GM19324 (cell line): ENCODE measurements around the gene ODAD2.
A peak's percentile ranks its signal among the peaks of the same experiment; 100 is the strongest.
"Not testable (repeated sequence)": the region's sequence is repeated elsewhere in the genome, so short reads cannot be mapped to it uniquely, and the experiment has no call there.

Experiments used
- ATAC-seq: cut with Tn5 transposase; IDR thresholded peaks from one replicate; pipeline ENCODE4 v1.9.1; 2021; ENCODE audit warnings: mild to moderate bottlenecking, moderate library complexity; ENCODE audit not compliant: unreplicated experiment, low FRiP score

ODAD2 gene

DNA sequence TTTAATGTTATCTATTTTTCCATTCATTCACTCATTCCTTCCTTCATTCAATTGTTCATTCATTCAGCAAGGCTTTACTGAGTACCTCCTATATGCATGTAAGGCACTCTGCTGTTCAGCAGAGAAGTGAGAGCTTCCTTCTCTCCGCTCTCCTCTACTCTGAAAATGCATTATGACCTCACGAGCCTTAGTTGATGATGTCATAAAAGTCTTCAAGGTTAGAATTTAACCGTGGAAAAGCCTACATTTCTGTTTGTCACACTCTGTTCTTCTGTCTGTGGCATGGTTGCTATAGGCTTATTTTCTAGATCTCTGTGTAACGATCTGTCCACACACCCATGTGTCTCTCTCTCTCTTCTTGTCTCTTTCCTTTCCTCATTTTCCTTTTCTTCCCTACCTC, 17.1 kb downstream of the ODAD2 start:
- no peak for ATAC-seq

DNA sequence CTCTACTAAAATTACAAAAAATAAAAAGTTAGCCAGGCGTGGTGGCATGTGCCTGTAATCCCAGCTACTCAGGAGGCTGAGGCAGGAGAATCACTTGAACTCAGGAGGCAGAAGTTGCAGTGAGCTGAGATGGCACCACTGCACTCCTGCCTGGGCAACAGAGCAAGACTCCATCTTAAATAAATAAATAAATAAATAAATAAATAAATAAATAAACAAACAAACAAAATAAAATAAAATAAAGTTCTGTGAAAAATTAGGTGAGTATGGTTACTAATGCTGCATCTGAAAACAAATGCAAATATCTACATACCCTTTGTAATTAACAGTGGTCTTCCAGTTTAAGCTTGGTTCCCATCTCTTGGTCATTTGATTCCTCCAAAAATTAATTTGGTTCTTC, 28.1 kb downstream of the ODAD2 start:
- not testable (repeated sequence) for ATAC-seq

DNA sequence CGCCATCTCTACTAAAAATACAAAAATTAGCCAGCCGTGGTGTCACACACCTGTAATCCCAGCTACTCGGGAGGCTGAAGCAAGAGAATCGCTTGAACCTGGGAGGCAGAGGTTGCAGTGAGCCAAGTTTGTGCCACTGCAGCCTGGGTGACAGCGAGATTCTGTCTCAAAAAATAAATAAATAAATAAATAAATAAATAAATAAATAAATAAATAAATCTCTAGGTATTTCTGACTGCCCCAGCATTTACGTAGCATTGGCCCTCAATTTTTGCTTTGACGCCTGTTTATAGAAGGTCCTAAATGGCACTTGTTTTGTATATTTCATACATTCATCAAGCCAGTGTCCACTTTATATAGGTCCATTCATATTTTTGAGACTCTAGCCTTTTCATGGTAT, 28.9 kb downstream of the ODAD2 start:
- ATAC-seq: not testable (repeated sequence)

DNA sequence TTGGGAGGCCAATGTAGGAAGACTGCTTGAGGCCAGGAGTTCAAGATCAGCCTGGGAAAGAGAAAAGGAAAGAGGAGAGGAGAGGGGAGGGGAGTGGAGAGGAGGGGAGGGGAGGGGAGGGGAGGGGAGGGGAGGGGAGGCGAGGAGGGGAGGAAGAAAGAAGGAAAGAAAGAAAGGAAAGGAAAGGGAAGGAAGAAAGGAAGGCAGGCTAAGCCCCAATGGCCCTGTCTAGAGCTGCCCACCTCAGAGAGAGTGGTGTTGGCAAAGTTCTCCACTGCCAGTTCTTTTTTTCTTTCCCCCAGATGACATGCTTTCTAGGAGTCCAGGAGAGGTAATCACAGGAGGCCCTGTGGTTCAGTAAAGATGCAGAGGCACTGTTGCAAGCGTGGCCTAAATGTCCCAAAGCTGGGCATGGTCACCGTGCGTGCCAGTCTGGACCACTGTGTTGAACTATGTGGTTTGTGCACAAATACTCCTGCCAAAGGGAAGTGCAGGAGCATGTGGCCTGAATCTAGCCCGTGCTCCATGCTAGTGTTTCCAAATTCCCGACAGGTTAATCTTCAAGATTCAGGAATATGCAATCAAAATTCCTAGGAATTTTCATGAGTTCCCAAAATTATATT, 39.7 kb downstream of the ODAD2 start:
- no peak for ATAC-seq

DNA sequence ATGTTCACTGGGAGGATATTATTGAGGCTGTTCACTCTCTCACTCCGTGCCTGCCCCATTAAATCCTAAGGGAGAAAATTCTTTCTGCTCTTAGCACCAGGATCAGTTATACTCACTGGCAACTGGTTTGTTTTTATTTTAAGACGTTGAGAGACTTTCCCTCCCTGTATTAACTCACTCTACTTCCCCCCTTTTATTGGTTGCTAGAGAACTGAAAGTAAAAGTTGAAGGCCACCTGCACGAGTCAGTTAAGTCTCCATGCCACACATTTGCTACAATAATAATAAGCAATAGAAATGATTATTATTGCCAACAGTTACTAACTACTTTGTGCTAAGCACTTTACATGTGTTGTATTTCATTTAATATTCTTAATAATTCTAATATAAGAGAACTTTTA, 40.5 kb downstream of the ODAD2 start:
- peak; percentile 77 for ATAC-seq

DNA sequence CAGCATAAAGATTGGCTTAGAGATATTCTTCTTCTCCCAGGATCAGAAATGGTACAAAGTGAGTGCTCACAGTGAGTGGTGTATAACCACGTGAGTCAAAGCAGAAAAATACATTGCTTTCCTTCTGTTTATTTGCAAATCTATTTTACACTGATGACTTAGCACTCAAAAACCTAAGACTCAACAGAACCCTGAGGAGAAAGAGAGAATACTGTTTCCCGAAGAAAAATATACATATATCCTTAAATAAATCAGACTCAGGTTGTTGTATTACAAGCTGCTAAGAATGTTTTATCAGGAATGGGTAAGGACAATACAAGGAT, 48.7 kb downstream of the ODAD2 start:
- ATAC-seq: no peak

DNA sequence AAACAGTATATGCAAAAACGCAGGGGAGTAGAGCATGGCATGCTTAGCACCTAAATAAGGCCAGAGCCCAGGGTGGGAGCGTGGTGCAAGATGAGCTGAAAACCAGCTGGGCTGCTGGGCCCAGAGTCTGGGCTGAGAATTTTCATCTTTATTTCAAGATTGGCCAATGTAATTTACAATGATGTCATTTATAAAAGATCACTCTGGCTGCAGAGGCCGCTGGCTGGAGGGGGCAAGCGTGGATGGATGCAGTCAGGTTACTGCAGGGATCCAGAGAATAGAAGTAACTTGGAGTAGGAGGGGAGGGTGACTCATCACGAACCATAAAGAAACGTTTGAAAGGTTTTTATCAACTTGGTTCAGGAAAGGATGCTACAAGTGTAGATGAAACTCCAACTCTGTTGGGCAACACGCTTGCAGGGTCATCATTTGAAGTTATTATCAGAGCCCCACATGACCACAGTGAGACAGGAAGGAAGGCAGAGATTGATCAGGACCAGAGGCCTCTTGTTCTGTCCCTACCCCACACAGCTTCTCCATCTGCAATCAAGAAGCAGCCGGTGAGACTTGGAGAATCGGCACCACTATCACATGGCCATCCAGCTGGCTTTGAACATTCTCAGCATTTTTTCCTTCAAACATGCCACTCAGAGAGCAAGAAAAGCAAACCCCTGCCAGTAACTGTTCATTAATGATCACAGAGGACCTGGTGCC, 49.2 kb downstream of the ODAD2 start:
- no peak for ATAC-seq

DNA sequence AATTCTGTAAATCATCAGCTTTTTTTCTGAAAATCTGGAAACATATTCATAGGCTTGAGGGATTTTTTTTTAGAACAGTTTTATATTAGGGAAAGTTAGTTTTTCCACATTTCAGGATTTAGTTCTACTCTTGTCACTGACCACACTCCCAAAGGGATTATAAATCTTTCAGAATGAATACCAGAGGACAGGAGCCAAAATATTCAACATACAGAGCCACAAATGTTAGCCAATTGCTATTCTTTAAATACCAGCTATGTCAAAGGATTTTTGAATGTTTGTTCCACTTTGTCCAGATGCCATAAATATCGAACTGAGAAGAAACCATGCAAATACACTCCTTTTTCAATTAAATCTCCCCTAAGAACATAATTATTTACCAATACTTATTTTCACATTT, 50.7 kb downstream of the ODAD2 start:
- no peak for ATAC-seq

DNA sequence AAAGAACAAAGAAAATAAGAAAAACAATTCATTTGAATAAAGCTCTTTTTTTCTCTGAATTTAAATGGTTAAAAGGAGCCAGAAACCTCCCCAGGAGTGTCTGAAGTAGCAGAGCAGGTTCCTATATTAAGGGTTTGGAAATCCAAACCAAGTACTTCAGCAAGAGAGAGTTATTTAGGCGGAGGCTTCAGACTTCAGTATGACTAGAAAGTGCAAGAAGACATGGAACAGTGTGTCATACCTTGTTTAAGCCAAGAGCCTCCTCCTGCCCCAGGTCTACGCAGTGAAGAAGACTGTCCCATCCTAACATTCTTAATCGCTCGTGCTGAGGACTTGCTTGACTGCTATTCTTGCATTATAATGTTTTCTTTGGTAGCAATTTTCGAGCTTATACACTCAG, 51.3 kb downstream of the ODAD2 start:
- no peak for ATAC-seq

DNA sequence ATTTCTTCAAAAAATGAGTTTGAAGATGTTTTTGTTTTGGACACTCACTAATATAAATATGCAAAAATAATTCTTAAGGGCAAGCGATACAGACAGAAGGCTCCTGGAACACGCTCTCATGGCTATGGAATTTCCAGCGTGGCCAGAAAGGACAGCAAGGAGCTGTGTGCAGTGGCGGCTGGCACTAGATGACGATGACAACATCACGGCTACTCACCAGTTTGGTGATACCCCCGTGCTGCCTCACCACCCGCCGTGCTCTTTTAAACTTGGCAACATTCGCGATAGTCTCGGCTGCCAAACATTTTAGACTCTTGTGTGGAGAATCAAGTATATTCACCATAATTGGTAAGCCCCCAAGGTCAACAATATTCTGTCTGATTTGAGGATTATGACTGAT, 54.9 kb downstream of the ODAD2 start:
- ATAC-seq: no peak

DNA sequence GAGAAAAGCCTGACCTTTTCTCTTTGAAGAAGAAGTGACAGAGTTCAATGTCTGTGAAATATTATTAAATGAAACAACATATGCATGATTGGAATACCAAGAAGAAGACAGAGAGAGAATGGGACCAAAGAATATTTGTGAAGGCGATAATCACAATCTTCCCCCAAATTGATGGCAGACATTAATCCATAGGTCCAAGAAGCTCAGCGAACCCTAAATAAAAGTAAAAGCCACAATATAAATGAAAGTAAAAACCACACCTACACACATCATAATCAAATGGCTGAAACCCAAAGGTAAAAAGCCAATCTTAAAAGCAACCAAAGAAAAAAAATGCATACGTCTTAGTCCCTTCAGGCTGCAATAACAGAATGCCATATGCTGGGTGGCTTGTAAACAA, 84.0 kb downstream of the ODAD2 start:
- no peak for ATAC-seq

DNA sequence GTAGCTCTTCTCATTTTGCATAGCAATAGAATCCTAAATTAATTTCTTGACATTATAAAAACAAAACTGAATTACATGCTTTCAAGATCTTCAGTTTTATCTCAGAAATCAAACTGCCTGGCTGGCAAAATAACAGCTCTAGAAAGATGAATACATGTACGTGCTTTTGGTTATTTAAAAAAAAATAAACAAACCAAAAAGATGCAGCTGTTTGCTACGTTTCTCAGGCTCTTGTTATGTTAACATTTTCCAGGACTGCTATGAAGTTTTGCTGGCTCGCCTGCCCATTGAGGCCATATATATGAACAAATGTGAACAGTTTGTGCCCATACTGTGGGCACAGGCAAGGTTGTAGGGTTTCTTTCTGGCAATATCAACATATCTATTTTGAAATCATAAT, 86.6 kb downstream of the ODAD2 start:
- no peak for ATAC-seq

DNA sequence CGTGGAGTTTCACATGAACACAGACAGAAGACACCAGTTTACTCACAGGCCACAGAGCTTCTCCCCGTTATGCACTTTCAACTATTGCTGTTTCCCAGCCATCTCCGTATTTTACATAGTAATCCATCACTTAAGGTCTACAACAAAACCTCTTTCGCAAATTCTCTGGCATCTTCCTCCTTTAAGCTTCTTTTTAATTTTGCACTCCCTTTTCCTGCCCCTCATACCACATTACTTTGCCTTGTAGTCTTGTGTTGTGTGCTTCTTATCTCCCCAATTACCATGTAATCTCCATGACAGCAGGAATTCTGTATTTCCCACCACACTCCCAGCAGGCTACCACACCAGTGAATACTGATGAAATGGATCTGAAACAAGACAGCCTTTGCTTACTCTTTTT, 87.3 kb downstream of the ODAD2 start:
- no peak for ATAC-seq

DNA sequence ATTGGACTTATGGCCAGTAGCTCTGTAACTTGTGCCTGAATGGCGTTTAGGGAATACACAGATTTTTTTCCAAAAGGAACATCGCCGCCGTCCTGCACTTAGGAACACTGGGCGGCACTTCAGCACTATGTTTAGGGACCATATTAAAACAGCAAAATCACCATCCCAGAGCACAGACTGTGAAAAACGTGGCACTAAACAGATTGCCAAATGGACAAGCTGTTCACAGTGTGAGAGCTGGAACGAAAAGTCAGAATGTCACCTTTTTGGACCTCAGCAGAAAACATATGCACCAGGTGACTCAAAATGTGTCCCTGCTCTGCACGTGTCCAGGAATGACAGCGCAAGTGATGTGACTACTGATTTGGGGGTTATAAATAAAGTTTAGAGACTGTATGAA, 87.9 kb downstream of the ODAD2 start:
- no peak for ATAC-seq

DNA sequence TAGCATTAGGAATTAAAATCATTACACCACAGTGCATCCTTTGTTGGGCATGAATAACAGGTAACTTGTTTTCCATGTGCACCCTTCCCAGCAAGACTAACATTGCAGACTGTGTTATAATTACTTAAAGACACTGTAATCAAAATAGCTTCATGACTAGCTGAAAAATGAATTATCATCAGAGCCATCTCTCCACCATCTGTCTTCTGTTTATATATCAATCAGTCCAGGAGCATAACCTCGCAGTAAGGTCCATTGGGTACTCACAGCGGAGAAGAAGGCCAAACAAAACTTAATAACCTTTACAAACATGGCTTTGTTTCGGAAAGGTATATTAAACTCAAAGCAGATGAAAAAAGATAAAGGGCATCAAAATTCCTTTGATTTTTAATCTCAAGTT, 90.6 kb downstream of the ODAD2 start:
- ATAC-seq: no peak

DNA sequence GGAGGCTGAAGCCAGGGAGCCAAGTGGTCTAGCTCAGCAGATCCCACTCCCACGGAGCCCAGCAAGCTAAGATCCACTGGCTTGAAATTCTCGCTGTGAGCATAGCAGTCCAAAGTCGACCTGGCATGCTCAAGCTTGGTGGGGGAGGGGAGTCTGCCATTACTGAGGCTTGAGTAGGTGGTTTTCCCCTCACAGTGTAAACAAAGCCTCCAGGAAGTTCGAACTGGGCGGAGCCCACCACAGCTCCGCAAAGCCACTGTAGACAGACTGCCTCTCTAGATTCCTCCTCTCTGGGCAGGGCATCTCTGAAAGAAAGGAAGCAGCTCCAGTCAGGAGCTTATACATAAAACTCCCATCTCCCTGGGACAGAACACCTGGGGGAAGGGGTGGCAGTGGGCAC, 99.4 kb downstream of the ODAD2 start:
- not testable (repeated sequence) for ATAC-seq

DNA sequence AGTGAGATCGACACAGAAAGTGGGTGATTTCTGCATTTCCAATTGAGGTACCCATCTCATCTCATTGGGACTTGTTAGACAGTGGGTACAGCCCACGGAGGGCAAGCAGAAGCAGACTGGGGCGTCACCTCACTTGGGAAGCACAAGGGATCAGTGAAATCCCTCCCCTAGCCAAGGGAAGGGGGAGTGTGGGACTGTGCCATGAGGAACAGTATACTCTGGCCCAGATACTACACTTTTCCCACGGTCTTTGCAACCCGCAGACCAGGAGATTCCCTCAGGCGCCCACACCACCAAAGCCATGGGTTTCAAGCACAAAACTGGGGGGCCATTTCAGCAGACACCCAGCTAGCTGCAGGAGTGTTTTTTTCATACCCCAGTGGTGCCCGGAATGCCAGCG, 99.8 kb downstream of the ODAD2 start:
- ATAC-seq: no peak

DNA sequence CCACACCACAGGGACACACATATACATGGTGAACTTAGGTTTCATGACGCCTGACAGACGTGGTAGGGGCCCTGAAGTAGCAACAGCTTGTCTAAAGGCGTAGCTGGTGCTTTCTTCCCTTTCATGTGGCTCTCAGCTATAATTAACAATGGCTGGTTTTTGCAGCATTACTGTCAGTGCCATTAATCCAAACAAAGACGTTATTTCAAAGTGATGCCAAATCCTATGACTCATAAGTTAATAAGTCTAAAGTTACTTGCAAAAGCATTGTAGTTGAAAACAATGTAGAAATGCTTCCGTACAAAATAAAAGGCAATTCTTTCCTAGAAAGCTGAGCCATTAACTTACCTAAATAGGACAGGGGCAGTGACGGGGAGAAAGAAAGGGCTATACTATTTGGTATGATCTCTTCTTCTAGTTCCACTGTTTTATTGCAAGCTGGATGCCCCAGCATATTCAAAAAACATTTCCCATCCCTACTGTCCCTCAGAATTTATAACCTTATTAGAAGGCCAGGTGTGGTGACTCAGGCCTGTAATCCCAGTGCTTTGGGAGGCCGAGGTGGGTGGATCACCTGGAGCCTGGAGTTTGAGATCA, 105.4 kb downstream of the ODAD2 start:
- ATAC-seq: no peak

DNA sequence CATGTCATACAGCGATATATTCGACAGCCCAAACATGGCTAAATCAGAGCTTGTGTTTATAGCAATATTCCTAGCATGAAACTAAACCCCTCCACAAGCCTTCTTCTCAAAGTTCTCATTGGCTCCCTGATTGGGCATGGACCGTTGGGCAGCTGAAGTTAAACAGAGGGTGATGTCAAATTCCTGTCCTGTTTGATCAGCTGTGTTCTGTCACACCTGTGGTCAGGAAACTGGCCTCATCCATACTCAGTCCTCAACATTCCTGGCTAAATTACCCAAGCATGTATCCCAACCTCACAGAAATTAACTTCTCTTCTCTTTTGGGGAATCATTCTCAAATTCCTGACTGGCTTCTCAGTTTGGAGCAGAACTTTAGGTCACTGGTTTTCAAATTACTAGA, 107.9 kb downstream of the ODAD2 start:
- no peak for ATAC-seq

DNA sequence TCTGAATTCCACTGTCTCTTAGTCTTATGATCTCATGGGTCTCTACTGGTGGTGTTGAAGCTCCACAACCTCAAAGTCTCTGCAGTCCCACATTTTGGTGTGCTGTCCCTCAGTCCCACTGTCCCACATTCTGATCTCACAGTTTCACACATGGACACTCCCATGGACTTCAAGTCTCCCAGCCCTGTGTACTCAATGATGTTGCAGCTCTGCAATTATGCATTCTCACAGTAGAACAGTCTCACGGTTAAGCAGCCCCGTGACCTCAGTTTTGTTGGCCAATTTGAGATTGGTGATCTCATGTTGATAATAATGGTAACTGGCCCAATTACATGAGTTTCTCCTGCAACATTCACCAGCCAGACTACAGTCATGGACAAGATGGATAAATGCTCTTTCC, 109.4 kb downstream of the ODAD2 start:
- no peak for ATAC-seq

DNA sequence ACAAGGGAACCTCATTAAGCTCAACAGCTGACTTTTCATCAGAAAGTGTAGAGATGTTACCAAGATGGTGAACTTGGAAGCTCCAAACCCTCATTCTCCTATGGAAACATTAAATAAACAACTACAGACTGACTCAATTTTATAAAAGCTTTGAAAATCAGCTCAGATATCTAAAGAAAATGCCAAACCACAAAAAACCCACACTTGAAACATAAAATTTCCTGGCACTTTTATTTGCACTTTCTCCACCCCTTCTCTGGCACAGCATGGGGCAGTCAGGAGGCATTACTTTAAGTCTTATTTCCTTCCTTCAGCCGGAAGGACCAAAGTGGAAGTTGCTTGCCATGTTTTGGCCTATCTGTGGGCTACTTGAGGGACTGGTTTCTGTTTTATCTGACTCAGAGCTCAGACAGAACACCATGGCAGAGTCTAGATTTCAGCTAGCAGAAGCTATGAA, 114.7 kb downstream of the ODAD2 start:
- no peak for ATAC-seq

DNA sequence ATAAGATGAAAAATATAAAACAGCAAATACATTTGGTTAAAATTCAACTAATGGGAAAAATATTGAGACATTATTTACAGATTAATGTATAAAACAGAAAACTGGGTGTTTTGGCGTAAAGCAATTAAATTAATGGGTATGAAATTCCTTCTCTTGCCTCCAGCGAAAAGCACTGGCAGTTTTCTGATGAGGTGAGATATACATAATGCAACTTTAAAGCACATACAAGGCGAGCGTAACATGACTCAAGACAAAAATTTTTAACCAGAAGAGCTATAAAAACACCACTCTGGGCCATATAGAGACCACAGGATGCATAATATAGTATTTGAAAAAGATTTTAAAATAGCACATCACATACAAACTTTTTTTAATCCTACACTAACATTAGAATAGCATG, 120.6 kb downstream of the ODAD2 start:
- no peak for ATAC-seq
